ENCODE results near the gene ATP8B4.

Gene ATP8B4

GRCh38 chr15:49810720-49811119 is 308.3 kb downstream of the ATP8B4 start:
- Mint-ChIP-seq H3K27ac (no peak overlapping the region), H3K4me1 (peaks cover 2% of the 10 kb centered on the region), H3K4me3 (no peak overlapping the region), H3K36me3 (no peaks in the 10 kb centered on the region), H3K9me3 (no peaks in the 10 kb centered on the region), H3K27me3 (peaks cover 8% of the 10 kb centered on the region)

- Mint-ChIP-seq H3K27ac (no peak overlapping the region), H3K4me1 (no peaks in the 10 kb centered on the region), H3K36me3 (no peaks in the 10 kb centered on the region), H3K4me3 (no peak overlapping the region), H3K9me3 (no peaks in the 10 kb centered on the region), H3K27me3 (peaks cover 9% of the 10 kb centered on the region)
These were observed 309.0 kb downstream of the ATP8B4 start for GRCh38 chr15:49809894-49810609.

GRCh38 chr15:49808341-49808740 is 310.7 kb downstream of the ATP8B4 start:
- Mint-ChIP-seq H3K9me3 (no peaks in the 10 kb centered on the region), H3K36me3 (no peaks in the 10 kb centered on the region), H3K27me3 (peaks cover 7% of the 10 kb centered on the region), H3K4me3 (no peak overlapping the region), H3K27ac (no peak overlapping the region), H3K4me1 (no peaks in the 10 kb centered on the region)

Measured in activated naive CD4-positive, alpha-beta T cell treated with anti-CD3 and anti-CD28 coated beads, Interleukin-2, amount 50 U/mL, for 24 hours (primary cell).